DMS153 (cell line): ENCODE measurements around the gene ANO6.

Experiments
- DNase-seq: peaks from one replicate; lab custom pipeline; 2025; lab: John Stamatoyannopoulos, UW

Gene ANO6

GRCh38 chr12:45458238-45458637, 242.3 kb downstream of the ANO6 start:
- DNase-seq, result no peak

- DNase-seq, result no peak
Measured at GRCh38 chr12:45458854-45459807, 243.2 kb downstream of the ANO6 start.

- DNase-seq, result no peak
Measured at GRCh38 chr12:45462506-45462905, 246.6 kb downstream of the ANO6 start.

GRCh38 chr12:45464699-45465098, 248.8 kb downstream of the ANO6 start:
- DNase-seq, result no peak

GRCh38 chr12:45468751-45469615, 253.1 kb downstream of the ANO6 start:
- DNase-seq, result no peak

- no peak for DNase-seq
Measured at GRCh38 chr12:45469902-45470301, 254.0 kb downstream of the ANO6 start.

GRCh38 chr12:45473636-45474035, 257.7 kb downstream of the ANO6 start:
- no peak for DNase-seq

- no peak for DNase-seq
Measured at GRCh38 chr12:45475594-45475993, 259.7 kb downstream of the ANO6 start.

- DNase-seq, result no peak
Measured at GRCh38 chr12:45477526-45477925, 261.6 kb downstream of the ANO6 start.

GRCh38 chr12:45478931-45479330, 263.0 kb downstream of the ANO6 start:
- DNase-seq, result no peak

- DNase-seq, result no peak
Measured at GRCh38 chr12:45481746-45482145, 265.9 kb downstream of the ANO6 start.

- DNase-seq, result no peak
Measured at GRCh38 chr12:45483571-45483970, 267.7 kb downstream of the ANO6 start.
